VCaP (cell line): ENCODE results near the gene EID3.

Source experiments
- H3K27ac ChIP-seq: fragments of 450-650 bp; 2 replicates; pipeline ENCODE4 v1.5.1; 2017
- CTCF ChIP-seq: fragments of 450-650 bp; conservative IDR thresholded peaks from 2 replicates; pipeline ENCODE4 v1.5.1; 2017; ENCODE audit warnings: mild to moderate bottlenecking, moderate library complexity

EID3 gene

GRCh38 chr12:104339663-104340062 lies 36.1 kb downstream of the EID3 start:
- H3K27ac ChIP-seq = no peak overlapping the region
- TF ChIP-seq CTCF = no peak

- TF ChIP-seq CTCF = no peak
- H3K27ac ChIP-seq = no peak overlapping the region
Observed at GRCh38 chr12:104340177-104340576, 36.6 kb downstream of the EID3 start.

- H3K27ac ChIP-seq = no peak overlapping the region
- no peak for TF ChIP-seq CTCF
Observed at GRCh38 chr12:104340925-104341611, 37.5 kb downstream of the EID3 start.

- H3K27ac ChIP-seq = no peak overlapping the region
- TF ChIP-seq CTCF = no peak
Observed at GRCh38 chr12:104342147-104342546, 38.6 kb downstream of the EID3 start.

GRCh38 chr12:104342635-104343249 lies 39.2 kb downstream of the EID3 start:
- H3K27ac ChIP-seq = no peak overlapping the region
- no peak for TF ChIP-seq CTCF

GRCh38 chr12:104344682-104345081 lies 41.1 kb downstream of the EID3 start:
- no peak for TF ChIP-seq CTCF
- no peak overlapping the region for H3K27ac ChIP-seq

GRCh38 chr12:104345234-104346066 lies 41.9 kb downstream of the EID3 start:
- H3K27ac ChIP-seq = no peak overlapping the region
- TF ChIP-seq CTCF = no peak
